HG03558 (cell line): ENCODE data around the gene DBR1.

Experiments used
- ATAC-seq: cut with Tn5 transposase; IDR thresholded peaks from one replicate; pipeline ENCODE4 v1.9.1; 2021; ENCODE audit warnings: moderate number of reproducible peaks; ENCODE audit not compliant: unreplicated experiment; ENCODE audit errors: extremely low read depth

DBR1 gene

GRCh38 chr3:138125548-138126221 lies 49.0 kb downstream of the DBR1 start:
- ATAC-seq: no peak

GRCh38 chr3:138124706-138125355 lies 49.9 kb downstream of the DBR1 start:
- no peak for ATAC-seq

- ATAC-seq: no peak
Observed at GRCh38 chr3:138124188-138124587, 50.5 kb downstream of the DBR1 start.

- no peak for ATAC-seq
Observed at GRCh38 chr3:138119423-138119766, 55.3 kb downstream of the DBR1 start.

GRCh38 chr3:138118612-138119422 lies 55.9 kb downstream of the DBR1 start:
- ATAC-seq: no peak

- ATAC-seq: no peak
Observed at GRCh38 chr3:138114988-138115971, 59.4 kb downstream of the DBR1 start, which contains the start of gene DZIP1L. Gene DZIP1L (minus strand): TSS chr3:138115608. CDS start chr3:138103971, 11,637 bp downstream.

GRCh38 chr3:138114431-138114918 lies 60.2 kb downstream of the DBR1 start:
- ATAC-seq: no peak

- ATAC-seq: no peak
Observed at GRCh38 chr3:138113326-138113725, 61.4 kb downstream of the DBR1 start.

- no peak for ATAC-seq
Observed at GRCh38 chr3:138112362-138112761, 62.4 kb downstream of the DBR1 start.
